Activated T-helper 17 cell treated with anti-CD3 and anti-CD28 coated beads, Interleukin-2, amount 50 U/mL, for 72 hours (primary cell): ENCODE data around the gene BICC1. TPM values are rescaled to one million over a fixed set of nuclear protein-coding genes. Genes with fewer than 3 reads are reported as not detected.

ENCODE experiments used
- ATAC-seq: fragments of 150-1000 bp; cut with Tn5 transposase; replicated peaks from 2 replicates; pipeline ENCODE4 v1.10.0; 2021; ENCODE audit warnings: mild to moderate bottlenecking, moderate library complexity
- H3K27ac Mint-ChIP-seq: one replicate; pipeline ENCODE4 v1.8.0; 2022; ENCODE audit warnings: mixed read lengths
- H3K27me3 Mint-ChIP-seq: one replicate; pipeline ENCODE4 v1.8.0; 2022; ENCODE audit warnings: mixed read lengths
- H3K36me3 Mint-ChIP-seq: one replicate; pipeline ENCODE4 v1.8.0; 2022; ENCODE audit warnings: low read depth, mild to moderate bottlenecking, mixed read lengths
- H3K4me1 Mint-ChIP-seq: one replicate; pipeline ENCODE4 v1.8.0; 2022; ENCODE audit warnings: mixed read lengths
- H3K4me3 Mint-ChIP-seq: one replicate; pipeline ENCODE4 v1.8.0; 2022; ENCODE audit warnings: mild to moderate bottlenecking, mixed read lengths
- H3K9me3 Mint-ChIP-seq: one replicate; pipeline ENCODE4 v1.8.0; 2022; ENCODE audit warnings: mixed read lengths
- total RNA-seq, 2 donors: library from RNA; stranded (reverse); gene quantifications; one replicate each; pipeline ENCODE4 v1.2.3, GENCODE V29; 2022

Gene BICC1
- total RNA-seq, 2 donors from 2014 or later, result 0.05 to 0.28 TPM

- Mint-ChIP-seq H3K27me3 (peaks cover 11% of the 10 kb centered on the region), H3K36me3 (no peaks in the 10 kb centered on the region), H3K4me1 (no peaks in the 10 kb centered on the region), H3K4me3 (no peak overlapping the region), H3K27ac (no peak overlapping the region), H3K9me3 (no peaks in the 10 kb centered on the region)
- ATAC-seq, result no peak
These were observed 264.1 kb downstream of the BICC1 start for GRCh38 chr10:58776568-58777318.

- Mint-ChIP-seq H3K27me3 (peaks cover 11% of the 10 kb centered on the region), H3K9me3 (no peaks in the 10 kb centered on the region), H3K4me3 (no peak overlapping the region), H3K36me3 (no peaks in the 10 kb centered on the region), H3K27ac (no peak overlapping the region), H3K4me1 (no peaks in the 10 kb centered on the region)
- ATAC-seq, result no peak
These were observed 266.3 kb downstream of the BICC1 start for GRCh38 chr10:58778966-58779365.

DNA sequence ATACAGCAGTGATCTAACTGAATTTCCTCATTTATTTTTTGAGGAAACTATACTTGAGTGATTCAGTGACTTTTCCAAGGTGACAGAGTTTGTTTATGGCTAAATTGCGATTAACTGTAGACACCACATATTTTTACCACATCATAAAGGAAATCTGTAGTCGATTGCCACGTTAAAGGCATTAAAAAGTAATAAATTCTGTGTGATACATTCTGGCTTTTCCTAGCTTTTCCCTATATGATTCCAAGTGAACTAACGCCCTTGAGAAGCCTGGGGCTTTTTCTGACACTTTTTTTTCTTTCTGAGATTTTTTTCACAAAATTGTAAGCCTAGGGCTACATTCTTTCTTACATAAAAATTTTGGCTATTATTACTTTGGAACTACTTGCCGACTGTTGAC, 266.9 kb downstream of the BICC1 start:
- H3K27ac Mint-ChIP-seq, result no peak overlapping the region
- H3K4me3 Mint-ChIP-seq, result no peak overlapping the region
- no peaks in the 10 kb centered on the region for H3K36me3 Mint-ChIP-seq
- no peaks in the 10 kb centered on the region for H3K4me1 Mint-ChIP-seq
- H3K27me3 Mint-ChIP-seq, result peaks cover 11% of the 10 kb centered on the region
- no peak for ATAC-seq
- H3K9me3 Mint-ChIP-seq, result no peaks in the 10 kb centered on the region

- H3K9me3 Mint-ChIP-seq, result no peaks in the 10 kb centered on the region
- no peaks in the 10 kb centered on the region for H3K4me1 Mint-ChIP-seq
- H3K27ac Mint-ChIP-seq, result no peak overlapping the region
- no peaks in the 10 kb centered on the region for H3K36me3 Mint-ChIP-seq
- ATAC-seq, result no peak
- H3K27me3 Mint-ChIP-seq, result peaks cover 11% of the 10 kb centered on the region
- no peak overlapping the region for H3K4me3 Mint-ChIP-seq
These were observed 267.8 kb downstream of the BICC1 start for GRCh38 chr10:58780476-58780875.

GRCh38 chr10:58781873-58782488, 269.3 kb downstream of the BICC1 start:
- Mint-ChIP-seq H3K36me3 (no peaks in the 10 kb centered on the region), H3K4me1 (no peaks in the 10 kb centered on the region), H3K27me3 (peaks cover 5% of the 10 kb centered on the region), H3K4me3 (no peak overlapping the region), H3K9me3 (no peaks in the 10 kb centered on the region), H3K27ac (no peak overlapping the region)
- no peak for ATAC-seq

DNA sequence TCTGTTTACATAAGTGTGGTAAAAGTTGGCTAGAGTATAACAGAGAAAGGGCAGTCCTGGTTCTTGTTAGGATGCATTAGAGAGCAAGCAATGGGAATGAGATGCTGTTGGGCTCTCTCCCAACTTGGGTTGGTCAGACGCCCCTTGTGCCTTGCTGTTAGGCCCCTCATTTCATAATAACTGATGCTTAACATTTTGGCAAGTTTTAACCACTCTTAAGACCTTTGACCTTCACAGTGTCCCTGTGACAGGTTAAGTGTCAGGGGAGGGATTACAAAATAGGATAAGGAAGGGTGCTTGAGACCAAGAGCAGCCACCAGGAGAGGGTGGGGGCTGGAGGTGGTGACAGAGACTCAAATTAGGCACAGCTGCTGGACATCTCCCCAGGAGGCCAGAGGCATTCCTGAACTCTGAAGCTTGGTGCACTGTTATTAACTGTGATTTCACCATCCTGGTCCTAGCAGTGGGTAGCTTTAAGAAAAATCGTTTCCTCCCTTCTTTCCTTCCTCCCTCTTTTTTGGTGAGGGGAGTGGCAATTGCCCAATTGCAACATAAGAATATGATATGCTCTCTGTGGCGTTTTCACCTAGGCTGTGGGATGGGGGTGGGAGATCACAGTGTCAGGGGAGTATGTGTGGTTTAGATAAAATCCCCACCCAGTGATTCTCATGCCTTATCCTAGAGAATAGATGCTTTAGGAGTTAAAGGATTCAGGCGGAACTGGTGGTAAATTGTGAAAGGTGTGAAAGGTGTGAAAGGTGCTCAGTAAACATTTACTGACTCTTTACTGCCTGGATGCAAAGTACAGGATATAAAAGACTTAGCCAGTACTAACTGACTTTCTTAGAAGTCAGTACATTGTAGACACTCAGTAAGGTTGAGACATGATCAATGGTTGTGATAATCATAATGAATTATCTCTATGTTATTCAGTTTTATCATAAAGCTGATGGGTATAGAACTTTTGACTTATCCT, 270.5 kb downstream of the BICC1 start:
- peaks cover 3% of the 10 kb centered on the region for H3K27me3 Mint-ChIP-seq
- no peak overlapping the region for H3K4me3 Mint-ChIP-seq
- H3K27ac Mint-ChIP-seq, result no peak overlapping the region
- no peak for ATAC-seq
- H3K9me3 Mint-ChIP-seq, result no peaks in the 10 kb centered on the region
- H3K36me3 Mint-ChIP-seq, result no peaks in the 10 kb centered on the region
- no peaks in the 10 kb centered on the region for H3K4me1 Mint-ChIP-seq

DNA sequence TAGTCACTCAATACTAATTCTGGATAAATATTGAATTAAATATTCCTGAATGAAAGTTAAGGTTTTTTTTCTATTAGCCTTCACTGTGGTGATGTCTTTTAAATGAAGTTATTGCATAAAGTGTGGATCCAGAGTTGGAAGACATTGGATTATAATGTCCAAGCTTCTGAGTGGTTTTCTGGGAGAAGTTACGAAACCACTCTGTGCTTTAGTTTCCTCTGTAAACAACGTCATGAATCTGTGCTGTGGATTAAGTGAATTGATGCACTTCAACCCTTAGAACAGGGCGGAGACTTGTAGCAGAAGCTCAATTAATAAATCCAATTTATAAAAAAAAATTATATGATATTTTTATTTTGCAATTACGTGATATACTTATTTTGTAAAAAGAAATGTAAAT, 271.7 kb downstream of the BICC1 start:
- H3K27ac Mint-ChIP-seq, result no peak overlapping the region
- peaks cover 3% of the 10 kb centered on the region for H3K27me3 Mint-ChIP-seq
- H3K4me1 Mint-ChIP-seq, result no peaks in the 10 kb centered on the region
- no peak overlapping the region for H3K4me3 Mint-ChIP-seq
- no peaks in the 10 kb centered on the region for H3K36me3 Mint-ChIP-seq
- ATAC-seq, result no peak
- H3K9me3 Mint-ChIP-seq, result no peaks in the 10 kb centered on the region

DNA sequence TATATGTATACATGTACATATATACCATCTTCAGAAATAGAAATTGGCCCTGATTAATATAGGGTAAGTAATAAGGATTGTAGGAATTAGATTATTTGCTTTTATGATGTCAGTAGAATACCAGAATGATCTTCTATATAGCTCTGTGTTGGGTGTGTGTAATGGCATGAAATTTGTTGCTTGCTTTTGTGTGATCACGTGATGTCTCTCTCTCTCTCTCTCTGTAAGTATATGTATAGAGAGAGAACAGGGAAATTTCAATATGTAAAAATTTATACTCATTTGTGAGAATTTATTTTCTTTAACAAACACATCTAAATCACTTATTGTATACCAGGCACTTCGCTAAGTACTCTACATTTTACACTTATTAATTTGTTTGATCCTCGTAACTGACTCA, 272.7 kb downstream of the BICC1 start:
- Mint-ChIP-seq H3K9me3 (no peaks in the 10 kb centered on the region), H3K36me3 (no peaks in the 10 kb centered on the region), H3K4me1 (no peaks in the 10 kb centered on the region), H3K27ac (no peak overlapping the region), H3K27me3 (peaks cover under 1% of the 10 kb centered on the region), H3K4me3 (no peak overlapping the region)
- no peak for ATAC-seq

GRCh38 chr10:58791137-58791536, 278.5 kb downstream of the BICC1 start:
- H3K4me3 Mint-ChIP-seq, result no peak overlapping the region
- H3K27me3 Mint-ChIP-seq, result no peaks in the 10 kb centered on the region
- no peak overlapping the region for H3K27ac Mint-ChIP-seq
- H3K36me3 Mint-ChIP-seq, result no peaks in the 10 kb centered on the region
- no peaks in the 10 kb centered on the region for H3K9me3 Mint-ChIP-seq
- ATAC-seq, result no peak
- H3K4me1 Mint-ChIP-seq, result no peaks in the 10 kb centered on the region

DNA sequence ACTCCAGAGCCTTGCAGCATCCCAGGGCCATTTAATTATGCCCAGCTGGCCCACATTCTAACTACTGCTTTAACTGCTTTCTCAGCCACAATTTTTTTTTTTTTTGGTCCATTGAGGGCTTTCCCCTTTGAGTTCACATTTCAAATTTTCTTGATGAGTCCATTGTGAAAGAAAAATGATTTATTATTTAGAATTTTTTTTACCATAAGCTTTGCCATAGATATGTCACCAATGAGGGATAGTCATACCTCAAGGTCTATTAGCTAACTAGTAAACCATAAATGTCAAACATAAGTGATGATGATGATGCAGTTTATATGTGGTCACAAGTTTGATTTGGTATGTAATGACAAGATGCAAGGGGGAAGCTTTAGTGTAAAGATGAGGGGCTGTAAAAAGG, 282.9 kb downstream of the BICC1 start:
- ATAC-seq, result no peak
- H3K4me1 Mint-ChIP-seq, result no peaks in the 10 kb centered on the region

GRCh38 chr10:58796242-58796641, 283.6 kb downstream of the BICC1 start:
- Mint-ChIP-seq H3K4me1 (no peaks in the 10 kb centered on the region), H3K4me3 (no peak overlapping the region), H3K27ac (no peak overlapping the region), H3K27me3 (peaks cover 5% of the 10 kb centered on the region), H3K9me3 (no peaks in the 10 kb centered on the region), H3K36me3 (no peaks in the 10 kb centered on the region)
- no peak for ATAC-seq

More for the DNA sequence above, 282.9 kb downstream of the BICC1 start:
- Mint-ChIP-seq H3K27ac (no peak overlapping the region), H3K9me3 (no peaks in the 10 kb centered on the region), H3K4me3 (no peak overlapping the region), H3K27me3 (peaks cover 3% of the 10 kb centered on the region), H3K36me3 (no peaks in the 10 kb centered on the region)

GRCh38 chr10:58796824-58797223, 284.2 kb downstream of the BICC1 start:
- H3K27me3 Mint-ChIP-seq, result peaks cover 9% of the 10 kb centered on the region
- H3K4me3 Mint-ChIP-seq, result no peak overlapping the region
- no peak for ATAC-seq
- H3K27ac Mint-ChIP-seq, result no peak overlapping the region
- H3K4me1 Mint-ChIP-seq, result no peaks in the 10 kb centered on the region
- H3K36me3 Mint-ChIP-seq, result no peaks in the 10 kb centered on the region
- no peaks in the 10 kb centered on the region for H3K9me3 Mint-ChIP-seq

- Mint-ChIP-seq H3K4me3 (no peak overlapping the region), H3K4me1 (no peaks in the 10 kb centered on the region), H3K36me3 (no peaks in the 10 kb centered on the region), H3K9me3 (no peaks in the 10 kb centered on the region), H3K27me3 (peaks cover 9% of the 10 kb centered on the region), H3K27ac (no peak overlapping the region)
- no peak for ATAC-seq
These were observed 284.7 kb downstream of the BICC1 start for GRCh38 chr10:58797356-58797755.

DNA sequence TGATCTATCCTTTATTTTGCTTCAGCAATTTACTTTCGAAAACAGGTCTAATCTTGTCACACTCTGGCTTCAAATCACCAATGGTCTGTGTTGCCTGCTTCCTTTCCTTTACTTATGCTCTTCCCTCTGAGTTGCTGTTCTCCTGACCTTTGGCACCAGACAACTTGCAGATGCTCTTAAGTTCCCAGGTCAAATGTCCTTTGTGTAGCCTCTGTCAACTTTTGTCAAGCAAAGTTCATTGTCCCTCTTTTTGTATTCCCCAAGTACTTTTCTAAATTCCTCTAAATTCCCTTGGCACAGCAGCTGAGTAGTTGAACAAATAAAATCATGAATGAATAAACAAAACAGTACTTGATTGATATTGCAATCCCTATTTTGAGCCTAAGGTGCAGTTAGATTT, 289.4 kb downstream of the BICC1 start:
- Mint-ChIP-seq H3K4me3 (no peak overlapping the region), H3K4me1 (no peaks in the 10 kb centered on the region), H3K27me3 (peaks cover 12% of the 10 kb centered on the region), H3K9me3 (no peaks in the 10 kb centered on the region), H3K27ac (no peak overlapping the region), H3K36me3 (no peaks in the 10 kb centered on the region)
- ATAC-seq, result no peak
